A549 (cell line): ENCODE results near the gene PTPRD. TPM values are rescaled to one million over a fixed set of nuclear protein-coding genes. Genes with fewer than 3 reads are reported as not detected.

Experiments
- ATAC-seq, 2 experiments: fragments of 200-7000 bp in 1 of 2; fragments of >200 bp in 1 of 2; cut with Nextera tagmentation in 1 of 2; cut with Tn5 transposase in 1 of 2; 3 replicates each; pipeline versions ENCODE4 v1.8.0 to v1.9.1; 2018 to 2020; ENCODE audit warnings: mild to moderate bottlenecking in 1 of 2, moderate library complexity in 1 of 2
- CTCF ChIA-PET: fragments of 300-600 bp; sonication (Branson Sonifier 250); formaldehyde crosslinking; extraction: SDS; loops from one replicate; lab custom pipeline; 2021; ENCODE audit warnings: antibody characterized with exemption, inconsistent platforms; lab: Yijun Ruan, JAX
- POLR2A ChIA-PET: fragments of 350-600 bp; formaldehyde crosslinking; extraction: SDS; loops from one replicate; lab custom pipeline; 2021; ENCODE audit warnings: antibody characterized with exemption, inconsistent platforms; lab: Yijun Ruan, JAX
- DNase-seq, 2 experiments: peaks; one replicate each; pipeline versions ENCODE4 v3.0.0 to v3.0.0-alpha.2; 2011 to 2016; ENCODE audit warnings: low read depth in 1 of 2, low spot score in 1 of 2
- FAIRE-seq: peaks from 2 replicates; lab custom pipeline; 2011; peaks lifted over from hg19 to GRCh38; lab: Jason Lieb, UNC
- H3K27ac ChIP-seq, 2 experiments: fragments of >200 bp; sonication (Bioruptor Twin); formaldehyde crosslinking; 3 replicates each; pipeline ENCODE4 v1.5.1; 2016 to 2017
- H3K4me1 ChIP-seq: fragments of >200 bp; sonication (Bioruptor Twin); formaldehyde crosslinking; 3 replicates; pipeline ENCODE4 v1.6.1; 2016
- H3K4me2 ChIP-seq: fragments of >200 bp; sonication (Bioruptor Twin); formaldehyde crosslinking; 3 replicates; pipeline ENCODE4 v1.6.1; 2016
- H3K4me3 ChIP-seq: fragments of >200 bp; sonication (Bioruptor Twin); formaldehyde crosslinking; 3 replicates; pipeline ENCODE4 v1.5.1; 2016
- H3K9me3 ChIP-seq: fragments of >200 bp; sonication (Bioruptor Twin); formaldehyde crosslinking; 3 replicates; pipeline ENCODE4 v1.6.1; 2016
- CEBPB ChIP-seq, 2 experiments: fragments of >200 bp in 1 of 2; sonication (Bioruptor Twin) in 1 of 2; formaldehyde crosslinking in 1 of 2; IDR thresholded peaks; 2 replicates each; pipeline ENCODE4 v1.6.1; 2012 to 2016
- CHD2 ChIP-seq: fragments of 150-350 bp; IDR thresholded peaks from 2 replicates; pipeline ENCODE4 v1.6.1; 2014; ENCODE audit warnings: low read length; ENCODE audit not compliant: partially characterized antibody
- CTCF ChIP-seq: fragments of >200 bp; sonication (Bioruptor Twin); formaldehyde crosslinking; IDR thresholded peaks from 3 replicates; pipeline ENCODE4 v1.5.1; 2016
- E2F6 ChIP-seq: IDR thresholded peaks from 2 replicates; pipeline ENCODE4 v1.6.1; 2012; ENCODE audit warnings: low read depth, borderline replicate concordance
- FOSL2 ChIP-seq, 2 experiments: fragments of 450-650 bp in 1 of 2; fragments of >200 bp in 1 of 2; sonication (Bioruptor Twin) in 1 of 2; formaldehyde crosslinking; IDR thresholded peaks; 2 replicates each; pipeline versions ENCODE4 v1.5.0 to v1.6.1; 2016 to 2020; ENCODE audit warnings: mild to moderate bottlenecking in 1 of 2, moderate library complexity in 1 of 2
- HDAC2 ChIP-seq: fragments of 200-600 bp; sonication (generic); IDR thresholded peaks from 2 replicates; pipeline ENCODE4 v1.6.1; 2016
- HEYL ChIP-seq: fragments of 250-450 bp; sonication (Bioruptor Pico); IDR thresholded peaks from 2 replicates; pipeline ENCODE4 v1.8.0; 2021; ENCODE audit warnings: mild to moderate bottlenecking, moderate library complexity
- HOXB5 ChIP-seq: fragments of 250-450 bp; sonication (Bioruptor Pico); IDR thresholded peaks from 2 replicates; pipeline ENCODE4 v1.5.0; 2020; ENCODE audit warnings: mild to moderate bottlenecking, moderate library complexity
- JUN ChIP-seq, 2 experiments: fragments of >200 bp; sonication (Bioruptor Twin); formaldehyde crosslinking; IDR thresholded peaks; 2 replicates in 1 of 2; 3 replicates in 1 of 2; pipeline ENCODE4 v1.6.1; 2016 to 2017
- JUNB ChIP-seq: fragments of >200 bp; sonication (Bioruptor Twin); formaldehyde crosslinking; IDR thresholded peaks from 2 replicates; pipeline ENCODE4 v1.6.1; 2016
- KDM1A ChIP-seq: fragments of 200-600 bp; sonication (generic); IDR thresholded peaks from 2 replicates; pipeline ENCODE4 v1.6.1; 2016; ENCODE audit warnings: low read depth, mild to moderate bottlenecking
- NFE2L2 ChIP-seq: fragments of 150-350 bp; conservative IDR thresholded peaks from 2 replicates; pipeline ENCODE4 v1.6.1; 2014; ENCODE audit warnings: low read length
- NR3C1 ChIP-seq: fragments of >200 bp; sonication (Bioruptor Twin); formaldehyde crosslinking; IDR thresholded peaks from 3 replicates; pipeline ENCODE4 v1.6.1; 2017
- PHF8 ChIP-seq: fragments of 200-600 bp; sonication (generic); IDR thresholded peaks from 2 replicates; pipeline ENCODE4 v1.6.1; 2016; ENCODE audit warnings: low read depth, mild to moderate bottlenecking, antibody characterized with exemption, moderate library complexity, borderline replicate concordance
- POLR2AphosphoS2 ChIP-seq: conservative IDR thresholded peaks from 2 replicates; pipeline ENCODE4 v1.6.1; 2012; ENCODE audit warnings: low read length, improper control_type of control experiment, inconsistent platforms
- RNF2 ChIP-seq: fragments of 200-600 bp; sonication (generic); IDR thresholded peaks from 2 replicates; pipeline ENCODE4 v1.6.1; 2016; ENCODE audit warnings: low read depth, mild to moderate bottlenecking, antibody characterized with exemption, moderate library complexity, borderline replicate concordance
- SMC3 ChIP-seq: fragments of >200 bp; sonication (Bioruptor Twin); formaldehyde crosslinking; IDR thresholded peaks from 3 replicates; pipeline ENCODE4 v1.6.1; 2018; ENCODE audit warnings: inconsistent platforms
- SREBF2 ChIP-seq: fragments of 450-650 bp; IDR thresholded peaks from 2 replicates; pipeline ENCODE4 v1.6.1; 2014; ENCODE audit warnings: mild to moderate bottlenecking, moderate library complexity
- ZNF302 ChIP-seq: fragments of 250-450 bp; sonication (Bioruptor Pico); IDR thresholded peaks from 2 replicates; pipeline ENCODE4 v1.9.0; 2021; ENCODE audit warnings: inconsistent platforms, mild to moderate bottlenecking, moderate library complexity
- WGBS: methylation state at CpG from one replicate; pipeline ENCODE4 v1.1.6; 2017; ENCODE audit errors: missing lambda C conversion rate; 5-methylcytosine and 5-hydroxymethylcytosine counted together
- polyA plus RNA-seq, 4 experiments: library from polyadenylated mRNA; depleted of rRNA in 3 of 4; stranded (reverse); fragments of >200 nt; fragmentation: RNase III in 1 of 4; extraction: RNeasy Plus Mini Kit Qiagen cat#74134 plus additional on column Dnase treatment in 1 of 4; gene quantifications; 2 replicates in 3 of 4; 3 replicates in 1 of 4; pipeline ENCODE4 v1.2.3, GENCODE V29; 2011 to 2017
- TF ChIP-seq, protein P1 (sequence below): IDR thresholded peaks from 2 replicates; pipeline ENCODE4 v1.6.1; 2012
- TF ChIP-seq, protein P2 (sequence below): fragments of 250-450 bp; sonication (Bioruptor Pico); IDR thresholded peaks from 2 replicates; pipeline ENCODE4 v1.5.0; 2020; ENCODE audit warnings: low read depth, mild to moderate bottlenecking, moderate library complexity
- TF ChIP-seq, protein P3 (sequence below): IDR thresholded peaks from 2 replicates; pipeline ENCODE4 v1.6.1; 2012

PTPRD gene
- polyA plus RNA-seq, 2 of the 4 experiments (the other 2 are of a cell fraction): 0.39 to 1.3 TPM

DNA sequence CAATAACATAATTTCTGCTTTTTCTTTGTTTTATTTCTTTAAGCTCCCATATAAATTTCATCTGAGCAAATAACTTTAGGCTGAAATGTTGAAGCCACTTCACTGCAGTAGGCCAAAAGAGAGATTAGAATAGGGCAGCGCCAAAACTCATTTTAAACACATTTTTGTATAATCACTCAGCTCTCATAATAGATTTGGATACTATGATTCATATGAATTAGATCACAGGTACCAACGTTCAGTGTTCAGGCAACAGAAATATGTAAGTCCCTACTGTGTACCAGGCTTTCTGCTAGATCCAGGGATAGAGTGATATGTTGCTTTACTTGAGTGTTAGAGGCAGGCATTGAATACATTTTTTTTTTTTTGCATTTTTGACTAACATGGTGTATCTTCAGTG, 370.5 kb downstream of the PTPRD start:
- Histone ChIP-seq H3K9me3 (no peaks in the 10 kb centered on the region), H3K27ac (no peak overlapping the region), H3K4me2 (no peak overlapping the region), H3K4me1 (no peaks in the 10 kb centered on the region), H3K4me3 (no peak overlapping the region)
- CTCF ChIA-PET: no interaction called here
- WGBS: 4% methylated on average over 2 of the region's 2 CpGs
- TF ChIP-seq JUNB (no peak), NFE2L2 (no peak), SREBF2 (no peak), E2F6 (no peak), HEYL (CRISPR knock-in tag) (no peak), FOSL2 (IDR thresholded peaks at IDR 0.05) (no peak), FOSL2 (CRISPR knock-in tag; IDR thresholded peaks at IDR 0.05) (no peak)
- TF ChIP-seq, protein P1, sequence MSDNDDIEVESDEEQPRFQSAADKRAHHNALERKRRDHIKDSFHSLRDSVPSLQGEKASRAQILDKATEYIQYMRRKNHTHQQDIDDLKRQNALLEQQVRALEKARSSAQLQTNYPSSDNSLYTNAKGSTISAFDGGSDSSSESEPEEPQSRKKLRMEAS: no peak
- FAIRE-seq (no peak), ATAC-seq (no peak), DNase-seq (no peak)
- POLR2A ChIA-PET: no interaction called here

DNA sequence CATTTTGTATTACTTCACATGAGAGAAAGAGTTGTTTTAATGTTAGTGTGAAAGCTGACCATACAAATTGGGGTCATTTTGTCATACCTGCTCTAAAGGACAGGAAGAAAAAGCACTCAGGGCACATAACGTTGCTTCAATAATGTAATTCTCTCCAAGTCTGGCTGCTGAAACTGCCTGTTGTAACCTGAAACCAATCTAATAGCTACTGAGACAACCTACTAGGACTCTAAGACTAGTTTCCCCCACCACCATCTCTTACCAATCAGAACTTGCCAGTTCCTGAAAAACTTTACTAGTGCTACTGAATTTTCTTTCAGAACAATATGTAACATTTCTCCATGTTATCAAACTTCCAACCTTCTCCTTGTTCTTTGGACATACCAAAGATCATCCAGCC, 374.7 kb downstream of the PTPRD start:
- FAIRE-seq: no peak
- POLR2A ChIA-PET: no interaction called here

GRCh38 chr9:10237584-10237983, 375.2 kb downstream of the PTPRD start:
- no peak for FAIRE-seq
- DNase-seq: no peak
- H3K4me2 ChIP-seq: no peak overlapping the region
- no peak for ATAC-seq
- no peak for TF ChIP-seq CEBPB (IDR thresholded peaks at IDR 0.05)
- no peak for TF ChIP-seq POLR2AphosphoS2
- TF ChIP-seq HOXB5 (CRISPR knock-in tag): no peak
- no peak for TF ChIP-seq E2F6
- no peak for TF ChIP-seq KDM1A
- no peak for TF ChIP-seq SMC3
- no peak for TF ChIP-seq HDAC2
- TF ChIP-seq, protein P2, sequence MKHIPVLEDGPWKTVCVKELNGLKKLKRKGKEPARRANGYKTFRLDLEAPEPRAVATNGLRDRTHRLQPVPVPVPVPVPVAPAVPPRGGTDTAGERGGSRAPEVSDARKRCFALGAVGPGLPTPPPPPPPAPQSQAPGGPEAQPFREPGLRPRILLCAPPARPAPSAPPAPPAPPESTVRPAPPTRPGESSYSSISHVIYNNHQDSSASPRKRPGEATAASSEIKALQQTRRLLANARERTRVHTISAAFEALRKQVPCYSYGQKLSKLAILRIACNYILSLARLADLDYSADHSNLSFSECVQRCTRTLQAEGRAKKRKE (CRISPR knock-in tag): no peak
- TF ChIP-seq PHF8: no peak
- no peak for TF ChIP-seq CHD2
- TF ChIP-seq NR3C1: no peak
- TF ChIP-seq CTCF: no peak
- no peak overlapping the region for H3K4me3 ChIP-seq
- H3K9me3 ChIP-seq: no peaks in the 10 kb centered on the region
- ChIA-PET POLR2A (no interaction called here), CTCF (no interaction called here)
- H3K27ac ChIP-seq: no peak overlapping the region
- no peaks in the 10 kb centered on the region for H3K4me1 ChIP-seq

More for the DNA sequence above, 374.7 kb downstream of the PTPRD start:
- ATAC-seq (no peak), DNase-seq (no peak)
- Histone ChIP-seq H3K4me2 (no peak overlapping the region), H3K4me1 (no peaks in the 10 kb centered on the region), H3K27ac (no peak overlapping the region), H3K9me3 (no peaks in the 10 kb centered on the region), H3K4me3 (no peak overlapping the region)
- 0% methylated on average over 1 of the region's 1 CpG for WGBS
- TF ChIP-seq HEYL (CRISPR knock-in tag) (no peak), JUN (IDR thresholded peaks at IDR 0.05) (no peak), RNF2 (no peak), ZNF302 (no peak)
- TF ChIP-seq, protein P3, sequence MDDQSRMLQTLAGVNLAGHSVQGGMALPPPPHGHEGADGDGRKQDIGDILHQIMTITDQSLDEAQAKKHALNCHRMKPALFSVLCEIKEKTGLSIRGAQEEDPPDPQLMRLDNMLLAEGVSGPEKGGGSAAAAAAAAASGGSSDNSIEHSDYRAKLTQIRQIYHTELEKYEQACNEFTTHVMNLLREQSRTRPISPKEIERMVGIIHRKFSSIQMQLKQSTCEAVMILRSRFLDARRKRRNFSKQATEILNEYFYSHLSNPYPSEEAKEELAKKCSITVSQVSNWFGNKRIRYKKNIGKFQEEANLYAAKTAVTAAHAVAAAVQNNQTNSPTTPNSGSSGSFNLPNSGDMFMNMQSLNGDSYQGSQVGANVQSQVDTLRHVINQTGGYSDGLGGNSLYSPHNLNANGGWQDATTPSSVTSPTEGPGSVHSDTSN: no peak
- CTCF ChIA-PET: no interaction called here
